Measurements from ENCODE around the gene CPS1.
A peak's percentile ranks its signal among the peaks of the same experiment; 100 is the strongest.

Gene CPS1

GRCh38 chr2:210606001-210606400 lies 49.6 kb downstream of the CPS1 start:
- no peak for DNase-seq (ENCODE audit: low read depth)

GRCh38 chr2:210611466-210611865 lies 55.1 kb downstream of the CPS1 start:
- DNase-seq (ENCODE audit: low read depth): no peak

- DNase-seq (ENCODE audit: low read depth): no peak
Observed at GRCh38 chr2:210616074-210616473, 59.7 kb downstream of the CPS1 start.

GRCh38 chr2:210617318-210617717 lies 60.9 kb downstream of the CPS1 start:
- DNase-seq (ENCODE audit: low read depth): no peak

GRCh38 chr2:210617732-210618330 lies 61.4 kb downstream of the CPS1 start:
- DNase-seq (ENCODE audit: low read depth): peak; percentile 69

- no peak for DNase-seq (ENCODE audit: low read depth)
Observed at GRCh38 chr2:210620456-210620855, 64.1 kb downstream of the CPS1 start.

- no peak for DNase-seq (ENCODE audit: low read depth)
Observed at GRCh38 chr2:210623506-210623905, 67.1 kb downstream of the CPS1 start.

- peak; percentile 69 for DNase-seq (ENCODE audit: low read depth)
Observed at GRCh38 chr2:210626849-210627248, 70.5 kb downstream of the CPS1 start.

- no peak for DNase-seq (ENCODE audit: low read depth)
Observed at GRCh38 chr2:210630873-210631560, 74.6 kb downstream of the CPS1 start.

GRCh38 chr2:210633699-210634098 lies 77.3 kb downstream of the CPS1 start:
- no peak for DNase-seq (ENCODE audit: low read depth)

- DNase-seq (ENCODE audit: low read depth): no peak
Observed at GRCh38 chr2:210635257-210635656, 78.9 kb downstream of the CPS1 start.

GRCh38 chr2:210642333-210642732 lies 85.9 kb downstream of the CPS1 start:
- DNase-seq (ENCODE audit: low read depth): no peak

- no peak for DNase-seq (ENCODE audit: low read depth)
Observed at GRCh38 chr2:210647151-210647550, 90.8 kb downstream of the CPS1 start.

- peak; percentile 67 for DNase-seq (ENCODE audit: low read depth)
Observed at GRCh38 chr2:210654091-210654490, 97.7 kb downstream of the CPS1 start.

- peak; percentile 7 for DNase-seq (ENCODE audit: low read depth)
Observed at GRCh38 chr2:210655229-210655975, 99.0 kb downstream of the CPS1 start.

- DNase-seq (ENCODE audit: low read depth): no peak
Observed at GRCh38 chr2:210657874-210658273, 101.5 kb downstream of the CPS1 start.

GRCh38 chr2:210660751-210661150 lies 104.4 kb downstream of the CPS1 start:
- no peak for DNase-seq (ENCODE audit: low read depth)

- no peak for DNase-seq (ENCODE audit: low read depth)
Observed at GRCh38 chr2:210662560-210662959, 106.2 kb downstream of the CPS1 start.

- peak; percentile 47 for DNase-seq (ENCODE audit: low read depth)
Observed at GRCh38 chr2:210663631-210664089, 107.3 kb downstream of the CPS1 start.

- DNase-seq (ENCODE audit: low read depth): no peak
Observed at GRCh38 chr2:210667711-210668110, 111.3 kb downstream of the CPS1 start.

GRCh38 chr2:210671065-210671464 lies 114.7 kb downstream of the CPS1 start:
- no peak for DNase-seq (ENCODE audit: low read depth)

GRCh38 chr2:210673117-210673516 lies 116.7 kb downstream of the CPS1 start:
- no peak for DNase-seq (ENCODE audit: low read depth)

- DNase-seq (ENCODE audit: low read depth): no peak
Observed at GRCh38 chr2:210676067-210676466, 119.7 kb downstream of the CPS1 start.
